ENCODE results near the gene LYPD3.

The LYPD3 gene

GRCh38 chr19:43430976-43431375 lies 34.4 kb downstream of the LYPD3 start:
- DNase-seq (ENCODE audit: low read depth): no peak

GRCh38 chr19:43430142-43430710 lies 35.2 kb downstream of the LYPD3 start:
- no peak for DNase-seq (ENCODE audit: low read depth)

GRCh38 chr19:43429395-43429794 lies 36.0 kb downstream of the LYPD3 start:
- no peak for DNase-seq (ENCODE audit: low read depth)

GRCh38 chr19:43425567-43426392 lies 39.6 kb downstream of the LYPD3 start:
- no peak for DNase-seq (ENCODE audit: low read depth)

GRCh38 chr19:43423779-43424178 lies 41.6 kb downstream of the LYPD3 start:
- DNase-seq (ENCODE audit: low read depth): no peak

- no peak for DNase-seq (ENCODE audit: low read depth)
These were observed 42.7 kb downstream of the LYPD3 start for GRCh38 chr19:43422689-43423066.

GRCh38 chr19:43422000-43422688 lies 43.3 kb downstream of the LYPD3 start:
- no peak for DNase-seq (ENCODE audit: low read depth)

- DNase-seq (ENCODE audit: low read depth): no peak
These were observed 44.5 kb downstream of the LYPD3 start for GRCh38 chr19:43420954-43421353.

- DNase-seq (ENCODE audit: low read depth): no peak
These were observed 48.3 kb downstream of the LYPD3 start for GRCh38 chr19:43416951-43417623.

- no peak for DNase-seq (ENCODE audit: low read depth)
These were observed 50.9 kb downstream of the LYPD3 start, which contains the start of gene TEX101 for GRCh38 chr19:43414554-43414953. Gene TEX101 (plus strand): TSS chr19:43414890. CDS start chr19:43415920, 1,030 bp downstream.

- DNase-seq (ENCODE audit: low read depth): no peak
These were observed 53.0 kb downstream of the LYPD3 start for GRCh38 chr19:43412441-43412840.
